ENCODE results near the gene LMO7. TPM values are rescaled to one million over a fixed set of nuclear protein-coding genes. Genes with fewer than 3 reads are reported as not detected.

The LMO7 gene
- total and polyA plus RNA-seq, 3 donors from 2014 or later, result 39.1 to 132 (median 111) TPM

- WGBS, 2 donors, result 82 to 87% methylated on average over 6 of the region's 6 CpGs
- intact Hi-C loops (cut with DNase I; ENCODE audit: low total_unique reads), result no loop called here
- no peaks in the 10 kb centered on the region for H3K27me3 ChIP-seq
- no peaks in the 10 kb centered on the region for H3K9me3 ChIP-seq
- no peak overlapping the region for H3K4me3 ChIP-seq
- H3K27ac ChIP-seq, result no peak overlapping the region
- no peaks in the 10 kb centered on the region for H3K36me3 ChIP-seq (ENCODE audit: low read depth, missing control alignments)
- H3K4me1 ChIP-seq, result no peaks in the 10 kb centered on the region
- no peak for TF ChIP-seq CTCF (IDR thresholded peaks at IDR 0.05)
- TF ChIP-seq POLR2A (IDR thresholded peaks at IDR 0.05), result no peak
- DNase-seq, result no peak
These were observed 202.4 kb downstream of the LMO7 start for GRCh38 chr13:75838366-75839005.

GRCh38 chr13:75839406-75839805 lies 203.3 kb downstream of the LMO7 start:
- intact Hi-C loops (cut with DNase I; ENCODE audit: low total_unique reads), result no loop called here
- TF ChIP-seq CTCF (IDR thresholded peaks at IDR 0.05) (no peak), POLR2A (IDR thresholded peaks at IDR 0.05) (no peak)
- no peaks in the 10 kb centered on the region for H3K4me1 ChIP-seq
- H3K4me3 ChIP-seq, result no peak overlapping the region
- no peak overlapping the region for H3K27ac ChIP-seq
- 92 to 95% methylated on average over 2 of the region's 2 CpGs for whole genome bisulfite sequencing, 2 donors
- DNase-seq, result no peak
- H3K9me3 ChIP-seq, result no peaks in the 10 kb centered on the region
- no peaks in the 10 kb centered on the region for H3K36me3 ChIP-seq (ENCODE audit: low read depth, missing control alignments)
- no peaks in the 10 kb centered on the region for H3K27me3 ChIP-seq

- H3K4me3 ChIP-seq, result no peak overlapping the region
- no peak for DNase-seq
- no peaks in the 10 kb centered on the region for H3K27me3 ChIP-seq
- H3K4me1 ChIP-seq, result no peaks in the 10 kb centered on the region
- no peaks in the 10 kb centered on the region for H3K9me3 ChIP-seq
- WGBS, 2 donors, result 96 to 98% methylated on average over 5 of the region's 5 CpGs
- H3K36me3 ChIP-seq (ENCODE audit: low read depth, missing control alignments), result no peaks in the 10 kb centered on the region
- TF ChIP-seq POLR2A (IDR thresholded peaks at IDR 0.05) (no peak), CTCF (IDR thresholded peaks at IDR 0.05) (no peak)
- no peak overlapping the region for H3K27ac ChIP-seq
- intact Hi-C loops (cut with DNase I; ENCODE audit: low total_unique reads), result no loop called here
These were observed 205.8 kb downstream of the LMO7 start for GRCh38 chr13:75841905-75842304.

GRCh38 chr13:75843074-75843473 lies 206.9 kb downstream of the LMO7 start:
- DNase-seq, result no peak
- no peaks in the 10 kb centered on the region for H3K36me3 ChIP-seq (ENCODE audit: low read depth, missing control alignments)
- no peak overlapping the region for H3K27ac ChIP-seq
- H3K4me3 ChIP-seq, result no peak overlapping the region
- no peaks in the 10 kb centered on the region for H3K4me1 ChIP-seq
- no peaks in the 10 kb centered on the region for H3K9me3 ChIP-seq
- TF ChIP-seq CTCF (IDR thresholded peaks at IDR 0.05) (no peak), POLR2A (IDR thresholded peaks at IDR 0.05) (no peak)
- intact Hi-C loops (cut with DNase I; ENCODE audit: low total_unique reads), result no loop called here
- 94% methylated on average over 6 of the region's 6 CpGs for WGBS, 2 donors
- H3K27me3 ChIP-seq, result no peaks in the 10 kb centered on the region

- TF ChIP-seq CTCF (IDR thresholded peaks at IDR 0.05) (no peak), POLR2A (IDR thresholded peaks at IDR 0.05) (no peak)
- no peak for DNase-seq
- intact Hi-C loops (cut with DNase I; ENCODE audit: low total_unique reads), result no loop called here
- Histone ChIP-seq H3K27ac (no peak overlapping the region), H3K36me3 (ENCODE audit: low read depth, missing control alignments) (no peaks in the 10 kb centered on the region), H3K9me3 (no peaks in the 10 kb centered on the region), H3K4me1 (no peaks in the 10 kb centered on the region), H3K4me3 (no peak overlapping the region), H3K27me3 (no peaks in the 10 kb centered on the region)
These were observed 207.9 kb downstream of the LMO7 start for GRCh38 chr13:75843991-75844390.

Data from testis (tissue), 3 donors.